ENCODE measurements around the gene ALPK1.
A peak's percentile ranks its signal among the peaks of the same experiment; 100 is the strongest.
"Not testable (repeated sequence)": the region's sequence is repeated elsewhere in the genome, so short reads cannot be mapped to it uniquely, and the experiment has no call there.

ALPK1 gene

DNA sequence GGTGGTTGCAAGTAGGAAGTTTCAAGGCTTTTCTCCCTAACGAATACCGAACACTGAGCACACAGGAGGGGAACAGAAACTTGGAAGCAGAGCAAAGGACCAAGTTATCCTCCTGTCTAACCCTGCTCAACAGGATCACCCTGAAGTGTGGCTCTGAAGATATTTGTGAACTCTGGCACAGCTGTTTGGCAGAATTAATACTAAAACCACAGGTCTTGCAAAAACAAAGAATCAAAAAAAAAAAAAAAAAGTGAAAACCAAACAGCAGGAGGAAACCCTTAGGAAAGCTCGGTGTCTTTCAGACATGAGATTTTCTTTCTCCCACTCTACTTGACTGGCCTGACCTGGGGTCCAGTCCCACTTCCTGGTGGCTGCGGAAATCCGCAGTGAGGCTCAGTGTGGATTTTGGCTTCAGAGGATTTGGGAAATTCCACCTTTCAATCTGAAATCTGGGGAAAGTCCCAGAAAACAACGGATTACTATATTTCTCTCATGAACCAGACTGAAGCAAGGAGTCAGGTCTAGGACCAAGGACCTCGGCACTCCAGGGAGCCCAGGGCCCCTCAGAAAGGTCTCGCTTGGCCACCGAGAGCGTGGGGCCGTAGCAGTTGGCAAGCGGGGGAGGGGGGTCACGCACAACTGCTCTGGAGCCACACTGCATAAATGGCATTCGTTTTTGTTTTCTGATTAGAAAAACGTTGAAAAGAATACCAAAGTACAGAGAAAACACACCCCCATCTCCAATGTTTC is 12.3 kb upstream of the ALPK1 start:
- no peak for DNase-seq

DNA sequence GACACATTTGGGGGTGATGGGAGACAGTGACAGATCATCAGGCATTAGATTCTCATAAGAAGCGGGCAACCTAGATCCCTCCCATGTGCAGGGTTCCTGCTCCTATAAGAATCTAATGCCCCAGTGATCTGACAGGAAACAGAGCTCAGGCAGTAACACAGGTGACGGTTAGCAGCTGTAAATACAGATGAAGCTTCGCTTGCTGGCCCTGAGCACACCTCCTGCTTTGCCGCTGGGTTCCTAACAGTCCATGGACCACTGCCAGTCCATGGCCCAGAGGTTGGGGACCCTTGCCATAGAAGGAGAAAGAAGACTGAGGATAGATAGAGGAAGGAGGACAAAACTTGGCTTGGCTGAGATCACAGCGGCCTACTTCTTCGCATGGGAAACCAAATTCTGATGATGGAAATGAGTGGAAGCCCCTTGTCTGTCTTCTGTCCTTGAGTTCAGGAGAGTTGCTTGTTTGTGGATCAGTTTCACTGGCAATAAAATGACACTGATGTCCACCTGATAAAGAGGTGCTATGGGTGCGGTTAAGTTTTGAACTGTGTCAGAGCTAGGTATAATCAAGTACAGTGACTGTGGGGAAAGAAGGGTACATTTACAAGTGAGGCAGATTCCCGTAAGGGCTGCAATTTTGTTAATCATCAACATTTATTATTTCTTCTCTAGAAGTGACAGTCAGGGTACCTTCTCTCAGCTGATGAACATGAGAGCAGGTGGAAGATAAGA is 9.7 kb upstream of the ALPK1 start:
- no peak for DNase-seq

DNA sequence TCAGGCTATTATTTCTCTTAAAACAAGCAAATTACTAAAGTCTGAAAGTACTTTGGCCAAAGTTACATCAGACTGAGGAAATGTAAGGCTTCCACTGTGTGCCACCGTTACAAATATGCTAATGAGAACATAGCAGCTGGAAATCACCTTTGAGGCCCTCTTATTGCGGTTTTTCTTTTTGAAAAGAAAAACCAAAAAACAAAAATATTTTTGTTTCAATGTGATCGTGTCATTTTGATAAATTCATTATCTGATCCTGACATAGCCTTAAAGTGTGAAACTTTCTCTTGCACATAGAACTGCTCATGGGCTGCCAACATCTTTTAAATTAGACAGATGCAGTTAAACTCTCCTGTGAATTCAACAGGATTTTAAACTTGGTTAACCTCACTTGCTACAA is 8.7 kb upstream of the ALPK1 start:
- DNase-seq, result no peak

DNA sequence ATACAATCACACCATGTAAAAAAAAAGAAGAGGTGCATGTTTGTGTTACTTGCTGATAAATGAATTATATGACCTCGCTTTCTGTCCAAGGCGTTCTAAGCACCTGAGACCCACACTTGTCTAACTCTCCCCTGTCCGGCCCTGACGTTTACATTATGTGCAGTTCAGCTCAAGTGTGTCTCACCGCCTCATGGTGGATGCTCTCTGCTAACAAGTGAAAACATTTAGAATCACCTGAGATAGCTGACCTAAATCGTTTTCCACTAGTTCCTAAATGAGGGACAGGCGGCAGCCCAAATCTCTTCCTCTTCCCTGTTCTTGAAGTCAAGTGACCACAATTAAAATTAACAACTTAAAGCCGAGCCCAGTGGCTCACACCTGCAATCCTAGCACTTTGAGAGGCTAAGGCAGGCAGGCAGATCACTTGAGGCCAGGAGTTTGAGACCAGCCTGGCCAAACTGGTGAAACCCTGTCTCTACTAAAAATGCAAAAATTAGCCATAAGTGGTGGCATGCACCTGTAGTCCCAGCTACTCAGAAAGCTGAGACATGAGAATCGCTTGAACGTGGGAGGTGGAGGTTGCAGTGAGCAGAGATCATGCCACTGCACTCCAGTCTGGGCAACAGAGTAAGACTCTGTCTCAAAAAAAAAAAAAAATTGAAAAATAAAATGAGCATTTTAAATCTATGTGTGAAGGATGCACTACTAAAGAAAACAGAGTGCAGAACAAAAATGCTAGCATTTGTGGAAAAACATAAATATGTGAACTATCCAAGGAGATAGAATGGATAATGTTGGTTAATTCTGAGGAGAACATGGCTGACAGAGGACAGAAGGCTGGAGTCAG is 7.5 kb upstream of the ALPK1 start:
- no peak for DNase-seq

DNA sequence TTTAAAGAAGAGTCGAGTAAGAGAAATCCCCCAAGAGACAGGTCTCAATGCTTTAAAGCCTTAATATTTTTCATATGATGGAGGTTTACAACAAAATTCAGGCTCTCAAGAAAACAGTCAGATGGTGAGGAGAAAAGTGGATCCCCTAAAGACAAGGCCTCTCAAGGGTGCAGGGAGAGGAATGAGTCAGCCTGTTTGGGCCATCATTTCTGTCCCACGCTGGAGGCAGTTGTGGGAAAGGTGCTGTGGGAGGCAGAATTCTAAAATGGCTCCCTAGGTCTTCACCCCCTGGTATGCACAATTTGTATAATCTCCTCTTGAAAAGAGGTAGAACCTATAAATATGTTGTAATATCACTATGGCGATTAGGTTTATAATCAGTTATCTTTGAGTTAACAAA is 6.8 kb upstream of the ALPK1 start:
- no peak for DNase-seq

DNA sequence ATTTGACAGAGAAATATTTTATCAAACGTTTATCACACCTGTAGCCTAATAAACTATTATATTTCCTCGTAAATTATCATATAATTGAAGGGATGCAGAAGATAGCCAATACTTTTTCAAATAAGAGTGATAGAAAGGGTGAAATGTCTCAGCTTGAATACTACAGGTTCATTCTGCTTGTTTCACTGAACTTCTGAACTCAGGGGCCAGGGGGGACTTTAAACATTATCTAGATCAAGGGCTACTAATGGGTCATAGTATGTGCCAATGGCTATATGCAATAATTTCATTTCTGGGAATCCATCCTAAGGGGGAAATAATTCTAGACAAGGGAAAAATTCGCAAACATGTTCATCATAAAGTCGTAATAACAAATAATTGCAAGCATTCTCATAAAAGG is 2.6 kb downstream of the ALPK1 start:
- DNase-seq, result no peak

DNA sequence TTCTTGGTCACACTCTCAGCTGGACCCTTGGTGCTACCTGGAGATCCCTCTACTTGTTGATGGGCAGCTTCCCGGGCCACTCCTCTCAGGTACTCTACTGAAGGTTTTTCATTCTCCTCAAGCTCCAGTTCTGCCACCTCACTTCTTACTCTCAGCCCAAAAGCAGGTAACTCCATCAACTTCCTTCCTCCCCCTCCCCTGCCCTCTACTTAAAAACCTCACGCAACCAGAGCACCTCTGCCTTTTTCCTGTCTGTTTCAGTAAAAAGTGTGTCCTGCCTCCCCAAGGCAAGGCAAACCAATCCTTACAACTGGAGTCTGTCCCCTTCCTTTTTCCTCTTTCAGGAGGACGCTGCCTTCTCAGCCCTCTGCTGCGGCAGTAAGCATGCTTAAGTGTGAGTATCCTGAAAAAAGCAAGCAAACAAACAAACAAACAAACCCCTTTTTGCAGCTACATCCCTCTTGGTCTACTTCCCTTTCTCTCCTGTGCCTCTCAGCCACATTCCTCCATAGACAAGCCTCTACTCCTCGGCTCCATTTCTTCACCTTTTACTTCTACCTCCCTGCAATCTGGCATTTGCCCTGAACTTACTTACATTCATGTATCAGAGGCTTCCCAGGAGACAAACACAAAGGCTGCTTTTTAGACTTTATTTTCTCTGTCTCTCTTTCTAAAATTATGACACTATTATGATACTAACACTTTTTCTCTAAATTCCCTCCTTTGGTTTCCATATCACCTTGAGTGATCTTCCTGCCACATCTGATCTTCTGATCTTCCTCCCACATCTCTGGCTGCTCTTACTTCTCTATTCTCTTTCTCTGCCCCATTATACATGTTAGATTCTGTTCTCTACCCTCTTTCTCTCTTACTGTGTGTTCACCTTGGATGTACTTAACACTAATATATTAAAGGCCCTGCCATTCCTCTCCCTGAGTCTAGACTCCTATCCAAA is 5.4 kb downstream of the ALPK1 start:
- no peak for DNase-seq

DNA sequence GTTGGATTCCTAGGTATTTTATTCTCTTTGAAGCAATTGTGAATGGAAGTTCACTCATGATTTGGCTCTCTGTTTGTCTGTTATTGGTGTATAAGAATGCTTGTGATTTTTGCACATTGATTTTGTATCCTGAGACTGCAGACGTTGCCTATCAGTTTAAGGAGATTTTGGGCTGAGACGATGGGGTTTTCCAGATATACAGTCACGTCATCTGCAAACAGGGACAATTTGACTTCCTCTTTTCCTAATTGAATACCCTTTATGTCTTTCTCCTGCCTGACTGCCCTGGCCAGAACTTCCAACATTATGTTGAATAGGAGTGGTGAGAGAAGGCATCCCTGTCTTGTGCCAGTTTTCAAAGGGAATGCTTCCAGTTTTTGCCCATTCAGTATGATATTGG is 8.3 kb downstream of the ALPK1 start:
- not testable (repeated sequence) for DNase-seq

DNA sequence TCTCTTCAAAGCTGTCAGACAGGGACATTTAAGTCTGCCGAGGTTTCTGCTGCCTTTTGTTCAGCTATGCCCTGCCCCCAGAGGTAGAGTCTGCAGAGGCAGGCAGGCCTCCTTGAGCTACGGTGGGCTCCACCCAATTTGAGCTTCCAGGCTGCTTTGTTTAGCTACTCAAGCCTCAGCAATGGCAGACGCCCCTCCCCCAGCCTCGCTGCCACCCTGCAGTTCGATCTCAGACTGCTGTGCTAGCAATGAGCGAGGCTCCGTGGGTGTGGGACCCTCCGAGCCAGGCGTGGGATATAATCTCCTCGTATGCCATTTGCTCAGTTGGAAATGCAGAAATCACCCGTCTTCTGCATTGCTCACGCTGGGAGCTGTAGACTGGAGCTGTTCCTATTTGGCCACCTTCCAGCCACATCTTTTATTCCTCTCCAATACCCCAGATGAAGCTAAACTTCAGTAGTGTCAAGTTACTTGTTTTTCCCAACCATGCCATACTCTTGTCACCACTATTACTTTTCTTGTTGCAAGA is 12.2 kb downstream of the ALPK1 start:
- DNase-seq, result not testable (repeated sequence)

DNA sequence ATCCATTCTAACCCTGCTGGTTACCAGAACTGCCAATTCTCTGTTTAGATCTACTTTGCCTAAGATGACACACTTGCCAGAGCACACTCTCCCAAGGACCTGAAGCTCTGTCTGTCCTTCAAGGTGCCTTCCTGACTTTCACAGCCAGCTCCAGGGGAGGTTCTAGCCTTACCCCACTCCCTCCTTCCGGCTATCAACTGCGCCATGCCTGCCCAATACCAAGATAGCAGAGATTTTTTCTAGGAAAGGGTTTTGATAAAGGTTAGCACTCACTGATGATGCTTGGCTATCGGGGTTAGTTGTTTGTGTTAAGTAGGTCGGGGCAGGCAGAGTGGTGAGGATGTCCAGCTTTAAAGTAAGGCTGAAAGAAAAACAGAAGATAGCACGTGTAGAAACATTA is 14.3 kb downstream of the ALPK1 start:
- no peak for DNase-seq

DNA sequence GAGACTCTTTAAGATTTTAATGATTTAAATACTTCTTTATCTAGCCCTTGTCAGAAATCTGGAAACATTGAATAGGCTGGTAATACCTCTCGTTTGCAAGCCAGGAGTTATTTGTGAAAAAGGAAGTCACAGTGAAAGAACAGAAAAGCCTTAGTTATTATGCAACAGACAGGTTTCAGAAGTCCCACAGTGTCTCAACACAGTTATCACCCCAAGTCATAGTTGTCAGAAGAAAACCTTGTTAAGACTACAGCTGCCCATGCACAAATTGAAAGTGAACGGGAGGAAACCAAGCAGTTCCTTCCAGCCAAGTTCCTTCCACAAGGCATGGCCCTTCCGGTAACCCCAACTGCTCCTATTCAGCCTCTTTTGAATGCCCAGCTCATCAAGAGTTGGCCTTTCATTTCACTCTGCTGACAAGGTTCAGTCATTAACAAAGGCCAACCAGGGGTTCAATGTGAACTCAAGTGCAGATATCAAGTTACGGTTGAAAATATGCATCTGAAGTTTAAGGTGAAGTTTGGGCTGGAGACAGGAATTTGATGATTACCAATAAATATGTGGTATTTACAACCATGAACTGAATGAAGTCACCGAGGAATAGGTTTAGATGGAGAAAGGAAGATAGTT is 15.6 kb downstream of the ALPK1 start:
- no peak for DNase-seq

DNA sequence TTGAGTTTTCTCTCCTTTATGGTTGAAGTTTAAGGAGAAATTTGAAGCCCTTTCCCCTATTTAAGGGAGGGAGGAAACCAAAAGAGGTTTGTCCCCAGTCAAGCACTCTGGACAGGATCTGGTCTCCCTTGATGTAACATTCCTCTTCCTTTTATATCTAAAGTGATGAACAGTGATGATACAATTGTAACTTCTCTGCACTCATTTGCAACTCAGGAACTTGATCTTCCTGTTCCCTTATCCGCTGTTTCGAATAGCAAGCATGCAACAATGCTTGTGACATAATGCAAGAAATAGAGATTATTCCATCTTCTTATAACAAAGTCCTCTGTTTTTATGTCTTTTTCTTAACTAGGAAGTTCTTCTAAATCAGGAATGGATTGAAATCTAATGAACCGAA is 18.3 kb downstream of the ALPK1 start:
- DNase-seq, result no peak

DNA sequence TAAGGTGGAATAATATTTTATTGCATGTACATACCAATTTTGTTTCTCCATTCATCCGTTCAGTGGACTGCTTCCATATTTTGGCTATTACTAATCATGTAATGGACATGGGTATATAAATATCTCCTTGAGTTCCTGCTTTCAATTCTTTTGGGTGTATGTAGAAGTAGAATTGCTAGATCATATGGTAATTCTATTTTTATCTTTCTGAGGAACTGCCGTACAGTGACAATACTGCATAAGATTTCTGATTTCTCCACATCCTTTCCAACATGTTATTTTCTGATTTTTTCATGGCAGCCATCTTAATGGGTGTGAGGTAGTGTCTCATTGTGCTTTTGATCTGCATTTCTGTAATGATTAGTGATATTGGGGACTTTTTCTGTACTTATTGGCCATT is 19.2 kb downstream of the ALPK1 start:
- DNase-seq, result no peak

DNA sequence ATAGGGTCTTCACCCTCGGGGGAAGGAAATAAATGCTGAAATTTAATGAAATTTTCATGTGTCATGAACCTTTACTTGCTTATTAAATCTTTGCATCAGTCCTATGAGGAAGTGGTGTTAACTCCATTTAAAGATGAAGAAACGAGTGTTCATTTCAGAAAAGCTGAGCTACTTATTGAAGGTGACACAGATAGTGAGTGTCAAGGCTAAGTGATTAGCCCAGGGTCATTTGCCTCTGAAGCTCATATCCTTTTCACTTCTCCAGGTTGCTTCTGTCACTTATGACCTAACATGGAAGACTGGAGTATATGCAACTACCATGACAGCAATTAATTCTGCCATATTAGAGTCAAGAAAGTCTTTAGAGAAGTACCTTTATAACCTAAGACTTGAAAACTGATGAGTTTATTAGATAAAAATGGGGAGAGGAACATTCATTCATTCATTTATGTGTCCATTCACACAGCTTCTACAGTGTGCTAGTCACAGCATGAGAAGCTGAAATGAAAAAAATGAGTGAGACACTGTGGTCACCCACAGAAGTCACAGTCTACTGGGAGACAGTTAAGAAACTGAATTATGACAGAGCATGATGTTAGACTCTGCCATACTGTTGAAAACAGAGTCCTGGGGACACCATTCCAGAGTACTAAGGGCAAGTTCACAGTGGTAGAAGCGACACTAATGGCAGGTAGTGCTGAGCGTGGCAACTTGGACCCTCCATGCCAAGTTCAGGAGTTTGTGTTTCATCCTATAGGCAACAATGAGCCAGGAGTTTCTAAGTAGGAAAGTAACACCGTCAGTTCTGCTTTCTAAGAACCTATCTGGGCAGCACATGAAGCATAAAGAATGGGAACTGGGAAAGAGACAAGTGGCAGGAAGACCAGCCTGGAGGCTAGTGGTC is 21.3 kb downstream of the ALPK1 start:
- no peak for DNase-seq

DNA sequence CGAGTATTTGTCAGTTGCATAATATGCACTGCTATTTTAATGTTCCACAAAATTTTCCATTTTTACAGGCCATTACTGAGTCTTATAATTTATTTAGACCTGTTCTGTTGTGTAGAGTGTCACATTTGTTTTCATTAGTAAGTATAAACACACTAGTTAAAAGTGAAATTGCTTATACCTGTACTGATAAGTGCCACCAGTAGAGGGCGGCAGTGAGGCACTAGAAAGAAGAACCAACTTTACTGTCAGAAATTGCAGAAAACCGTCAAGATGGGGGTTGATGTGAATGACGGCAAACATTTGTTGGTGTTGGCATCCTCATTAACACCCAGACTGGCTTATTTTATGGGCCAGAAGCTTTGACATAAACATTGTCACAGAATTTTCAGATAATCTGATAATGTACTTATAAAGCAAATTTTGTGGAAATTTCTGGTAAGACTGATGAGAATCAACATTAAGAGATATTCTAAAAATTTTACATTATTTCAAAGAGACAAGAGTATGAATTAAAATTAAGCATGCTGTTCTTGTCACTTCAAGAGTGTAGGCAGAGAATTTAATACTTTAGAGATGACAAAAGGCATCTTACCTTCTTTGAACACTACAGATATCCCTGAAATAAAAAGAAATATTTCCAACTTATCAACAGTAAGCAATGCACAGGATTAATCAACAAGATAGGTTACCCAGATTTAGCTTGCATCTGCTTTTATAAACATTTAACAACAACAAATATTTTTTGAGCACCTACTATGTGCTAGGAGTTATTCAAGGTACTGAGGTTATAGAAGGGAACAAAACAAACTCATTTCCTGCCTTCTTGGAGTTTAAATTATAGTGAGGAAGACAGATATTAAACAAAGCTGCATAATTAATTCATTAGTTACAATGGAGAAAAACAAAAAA is 24.9 kb downstream of the ALPK1 start:
- peak; percentile 21 for DNase-seq

DNA sequence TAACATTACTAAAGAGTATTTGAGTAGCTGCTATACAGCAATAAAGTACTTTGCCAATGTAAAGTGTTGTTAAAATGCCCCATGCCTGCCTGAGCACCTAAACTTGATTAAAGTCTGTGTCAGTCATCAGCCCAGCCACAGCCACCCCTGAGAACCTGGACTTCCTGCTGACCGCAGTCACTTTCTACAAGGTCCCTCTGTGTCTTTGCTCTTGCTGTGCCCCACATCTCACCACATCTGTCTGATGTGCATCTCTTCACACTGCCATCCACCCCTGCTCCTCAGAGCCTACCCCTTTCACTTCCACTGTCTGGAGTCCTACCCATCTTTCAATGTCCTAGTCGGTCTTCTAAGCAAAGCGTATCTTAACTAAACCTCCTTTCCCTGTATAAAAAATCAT is 25.7 kb downstream of the ALPK1 start:
- no peak for DNase-seq

DNA sequence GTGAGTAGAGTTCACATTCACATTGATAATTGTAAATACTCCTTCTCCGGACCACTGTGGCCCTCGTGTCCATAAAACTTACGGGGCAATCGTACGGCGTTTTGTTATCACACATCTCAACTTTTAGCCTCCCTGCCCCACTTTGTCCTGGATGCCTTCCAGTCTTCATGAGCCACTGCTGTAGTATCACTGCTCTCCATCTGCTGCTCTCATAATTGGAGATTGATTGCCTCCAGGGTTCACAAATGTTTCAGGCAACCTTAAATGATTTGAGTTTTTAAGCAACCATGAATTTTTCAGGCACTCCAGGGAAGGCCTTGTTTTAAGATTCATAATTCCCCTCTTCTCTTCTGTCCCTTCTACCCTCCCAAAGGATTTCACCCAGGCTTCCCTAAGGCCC is 28.4 kb downstream of the ALPK1 start:
- no peak for DNase-seq

DNA sequence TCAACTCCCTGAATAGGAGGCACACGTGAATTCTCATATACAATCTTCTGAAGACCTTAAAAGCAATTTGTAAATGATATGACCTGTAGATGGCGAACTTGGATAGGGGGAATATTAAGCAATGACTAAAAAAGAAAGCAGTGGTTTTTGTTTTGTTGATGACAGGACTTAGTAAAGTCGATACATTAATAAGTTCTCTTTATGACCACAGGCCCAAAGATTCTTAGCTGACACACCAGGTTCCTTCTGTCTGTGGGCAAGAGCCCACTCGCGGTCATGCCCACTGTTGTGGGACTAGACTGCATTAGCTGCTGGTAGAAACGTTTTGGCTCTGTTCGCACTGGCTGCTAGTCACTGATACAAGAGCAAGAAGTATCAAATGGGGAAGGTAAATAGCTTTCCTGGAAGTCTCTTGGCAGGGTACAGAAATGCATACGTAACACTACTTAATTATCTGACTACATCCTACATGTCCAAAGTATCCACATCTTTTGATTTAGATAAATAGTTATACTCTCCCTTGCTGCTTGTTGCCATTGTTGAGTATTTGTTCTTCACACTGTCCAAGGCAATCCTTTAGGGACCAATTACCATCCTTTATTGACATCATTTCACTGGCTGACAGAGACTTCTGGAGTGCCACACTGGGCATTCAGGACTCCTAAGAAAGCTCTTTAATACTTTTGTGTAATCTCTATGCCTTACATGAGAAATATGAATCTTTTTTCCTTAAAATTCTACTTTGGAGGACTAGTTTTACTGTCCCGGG is 31.0 kb downstream of the ALPK1 start:
- no peak for DNase-seq

DNA sequence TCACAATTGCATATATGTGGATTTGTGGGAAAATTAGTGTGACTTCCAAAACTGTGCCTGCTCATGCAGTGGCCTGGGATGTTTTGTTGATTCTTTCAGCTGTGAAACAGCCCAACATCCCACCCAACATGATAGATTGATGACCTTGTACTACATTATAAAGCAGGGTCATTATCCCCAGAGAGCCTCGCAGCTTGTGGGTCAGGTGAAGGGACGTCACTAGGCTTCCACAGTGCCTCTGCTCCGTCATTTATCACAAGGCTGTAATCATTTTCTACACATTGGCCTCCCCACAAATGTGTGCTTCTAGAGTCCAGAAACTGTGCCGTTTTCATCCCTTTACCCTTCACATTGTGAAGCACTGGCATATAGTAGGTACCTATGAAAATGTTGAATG is 31.6 kb downstream of the ALPK1 start:
- no peak for DNase-seq
